CD4-positive, alpha-beta T cell treated with Interleukin-12 subunit alpha and Interleukin-12 subunit beta, for 1 hour (primary cell): ENCODE measurements around the gene ZNF394.
A peak's percentile ranks its signal among the peaks of the same experiment; 100 is the strongest.
"Not testable (repeated sequence)": the region's sequence is repeated elsewhere in the genome, so short reads cannot be mapped to it uniquely, and the experiment has no call there.

Source experiments
- DNase-seq: peaks from one replicate; pipeline ENCODE4 v3.0.0-alpha.2; 2020

The ZNF394 gene

GRCh38 chr7:99499721-99500636, at the start of gene ZNF394:
ZNF394 (minus strand) TSS chr7:99500281; CDS start chr7:99500093, 188 bp downstream.
- peak; percentile 90 for DNase-seq

DNA sequence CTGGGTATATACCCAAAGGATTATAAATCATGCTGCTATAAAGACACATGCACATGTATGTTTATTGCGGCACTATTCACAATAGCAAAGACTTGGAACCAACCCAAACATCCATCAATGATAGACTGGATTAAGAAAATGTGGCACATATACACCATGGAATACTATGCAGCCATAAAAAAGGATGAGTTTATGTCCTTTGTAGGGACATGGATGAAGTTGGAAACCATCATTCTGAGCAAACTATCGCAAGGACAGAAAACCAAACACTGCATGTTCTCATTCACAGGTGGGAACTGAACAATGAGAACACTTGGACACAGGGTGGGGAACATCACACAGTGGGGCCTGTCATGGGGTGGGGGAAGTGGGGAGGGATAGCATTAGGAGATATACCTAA, 49.5 kb upstream of the ZNF394 start:
- not testable (repeated sequence) for DNase-seq

DNA sequence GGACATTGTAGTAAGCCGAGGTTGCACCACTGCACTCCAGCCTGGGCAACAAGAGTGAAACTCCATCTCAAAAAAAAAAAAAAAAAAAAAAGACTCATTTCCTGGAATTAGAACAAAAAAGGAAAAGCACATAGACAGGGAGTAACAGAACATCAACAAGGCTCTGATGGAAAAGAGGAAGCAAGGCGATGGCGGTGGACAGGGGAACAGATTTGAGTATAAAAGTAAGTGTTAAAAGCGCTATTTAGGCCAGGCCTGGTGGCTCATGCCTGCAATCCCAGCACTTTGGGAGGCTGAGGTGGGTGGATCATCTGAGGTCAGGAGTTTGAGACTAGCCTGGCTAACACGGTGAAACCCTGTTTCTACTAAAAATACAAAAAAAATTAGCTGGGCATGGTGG, 45.2 kb upstream of the ZNF394 start:
- DNase-seq, result not testable (repeated sequence)

DNA sequence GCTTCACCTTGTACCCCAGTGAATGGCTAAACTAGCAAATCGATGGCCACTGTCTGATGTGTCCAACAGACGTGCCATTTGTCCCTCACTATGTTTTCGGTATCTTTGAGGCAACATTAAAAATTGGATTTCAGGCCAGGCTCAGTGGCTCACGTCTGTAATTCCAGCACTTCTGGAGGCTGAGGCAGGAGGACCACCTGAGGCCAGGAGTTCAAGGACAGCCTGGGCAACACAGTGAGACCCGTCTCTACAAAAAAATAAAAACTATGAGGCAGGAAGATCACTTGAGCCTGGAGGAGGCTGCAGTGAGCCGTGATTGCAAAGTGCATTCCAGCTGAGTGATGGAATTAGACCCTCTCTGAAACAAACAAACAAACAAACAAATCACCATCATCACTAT, 43.8 kb upstream of the ZNF394 start:
- no peak for DNase-seq

DNA sequence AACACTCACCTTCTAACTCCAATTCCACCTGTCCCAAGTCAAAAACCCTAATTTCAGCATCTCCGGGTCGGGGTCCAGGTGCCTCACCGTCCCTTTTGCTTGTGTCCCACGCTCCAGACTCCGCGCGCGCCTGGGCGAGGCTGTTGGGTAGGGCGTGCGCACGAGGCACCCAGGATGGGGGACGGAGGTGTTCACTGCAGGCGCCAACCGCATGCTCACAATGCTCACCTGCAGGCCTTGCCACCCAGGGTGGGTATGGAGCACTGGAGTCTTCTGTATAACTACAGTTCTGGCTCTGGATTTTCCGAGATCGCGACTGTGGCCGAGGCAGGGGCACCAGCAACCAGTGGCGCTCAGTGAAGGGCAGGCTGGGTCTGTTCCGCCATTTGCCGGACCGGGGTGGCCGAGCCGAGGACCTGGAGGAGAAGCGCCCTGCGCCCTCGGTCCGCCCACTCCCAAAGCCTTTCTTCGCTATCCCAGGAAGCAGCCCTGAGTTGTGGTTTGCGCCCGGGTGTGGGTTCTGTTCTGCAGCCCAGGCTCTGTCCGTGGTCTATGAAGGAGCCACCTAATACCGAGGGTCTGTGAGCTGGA, 43.1 kb upstream of the ZNF394 start:
- no peak for DNase-seq

DNA sequence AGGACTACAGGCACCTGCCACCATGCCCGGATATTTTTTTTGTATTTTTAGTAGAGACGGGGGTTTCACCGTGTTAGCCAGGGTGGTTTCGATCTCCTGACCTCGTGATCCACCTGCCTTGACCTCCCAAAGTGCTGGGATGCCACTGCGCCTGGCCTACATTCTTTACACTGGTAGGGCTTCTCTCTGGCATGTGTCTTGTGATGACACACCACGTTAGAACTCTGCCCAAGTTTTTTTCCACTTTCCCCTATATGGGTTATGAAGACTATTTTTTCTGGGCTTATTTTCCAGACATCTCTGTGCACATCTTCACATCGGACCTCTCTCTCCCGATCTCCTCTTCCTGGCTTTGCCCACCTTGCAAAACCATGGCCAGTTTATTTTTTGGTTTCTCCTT, 41.1 kb upstream of the ZNF394 start:
- DNase-seq, result no peak

DNA sequence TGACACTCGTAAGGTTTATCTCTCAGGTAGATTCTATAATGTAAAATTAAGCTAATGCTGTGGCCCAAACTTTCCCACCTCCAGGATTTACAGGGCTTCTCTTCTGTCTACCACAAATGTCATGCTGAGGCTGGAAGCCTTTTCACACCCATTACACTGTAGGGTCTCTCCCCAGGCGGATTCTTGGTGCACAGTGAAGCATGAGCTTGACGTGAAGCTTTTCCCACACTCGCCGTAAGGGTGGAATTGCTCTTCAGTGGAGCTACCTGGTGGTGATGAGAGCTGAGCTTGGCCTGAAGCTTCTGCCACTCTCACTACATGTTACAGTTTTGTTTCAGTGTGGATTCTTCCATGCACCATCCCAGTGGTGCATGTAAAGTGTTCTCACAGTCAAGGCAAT, 40.5 kb upstream of the ZNF394 start:
- no peak for DNase-seq

- no peak for DNase-seq
Measured at GRCh38 chr7:99539213-99539811, 39.2 kb upstream of the ZNF394 start.

GRCh38 chr7:99535667-99536066, 35.6 kb upstream of the ZNF394 start:
- no peak for DNase-seq

DNA sequence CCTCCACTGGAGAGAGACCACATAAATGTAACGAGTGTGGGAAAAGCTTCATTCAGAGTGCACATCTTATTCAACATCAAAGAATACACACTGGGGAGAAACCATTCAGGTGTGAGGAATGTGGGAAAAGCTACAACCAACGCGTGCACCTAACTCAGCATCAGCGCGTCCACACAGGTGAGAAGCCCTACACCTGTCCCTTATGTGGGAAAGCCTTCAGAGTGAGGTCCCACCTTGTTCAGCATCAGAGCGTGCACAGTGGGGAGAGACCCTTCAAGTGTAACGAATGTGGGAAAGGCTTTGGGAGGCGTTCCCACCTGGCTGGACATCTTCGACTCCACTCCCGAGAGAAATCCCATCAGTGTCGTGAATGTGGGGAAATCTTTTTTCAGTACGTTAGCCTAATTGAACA, 31.3 kb upstream of the ZNF394 start:
- DNase-seq, result no peak

DNA sequence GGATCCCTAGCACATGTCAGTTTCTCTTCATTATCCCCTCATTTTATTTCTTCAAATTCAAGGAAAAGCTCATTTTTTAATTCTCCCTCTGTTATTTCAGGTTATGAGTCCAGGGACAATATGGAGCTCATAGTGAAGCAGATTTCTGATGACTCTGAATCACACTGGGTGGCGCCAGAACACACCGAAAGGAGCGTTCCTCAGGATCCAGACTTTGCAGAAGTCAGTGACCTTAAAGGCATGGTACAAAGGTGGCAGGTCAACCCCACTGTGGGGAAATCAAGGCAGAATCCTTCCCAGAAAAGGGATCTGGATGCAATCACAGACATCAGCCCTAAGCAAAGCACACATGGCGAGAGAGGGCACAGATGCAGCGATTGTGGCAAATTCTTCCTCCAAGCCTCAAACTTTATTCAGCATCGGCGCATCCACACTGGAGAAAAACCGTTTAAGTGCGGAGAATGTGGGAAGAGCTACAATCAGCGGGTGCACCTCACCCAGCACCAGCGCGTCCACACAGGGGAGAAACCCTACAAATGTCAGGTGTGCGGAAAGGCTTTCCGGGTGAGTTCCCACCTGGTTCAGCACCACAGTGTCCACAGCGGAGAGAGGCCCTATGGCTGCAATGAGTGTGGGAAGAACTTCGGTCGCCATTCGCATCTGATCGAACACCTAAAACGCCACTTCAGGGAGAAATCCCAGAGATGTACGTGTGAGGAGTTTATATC, 25.8 kb upstream of the ZNF394 start:
- peak; percentile 11 for DNase-seq

GRCh38 chr7:99521399-99521798, 21.3 kb upstream of the ZNF394 start:
- DNase-seq, result no peak

GRCh38 chr7:99514050-99514449, 14.0 kb upstream of the ZNF394 start:
- DNase-seq, result no peak

GRCh38 chr7:99505324-99505662, 5.2 kb upstream of the ZNF394 start:
- no peak for DNase-seq

GRCh38 chr7:99504603-99505323, 4.7 kb upstream of the ZNF394 start, which contains the start of gene ZKSCAN5:
ZKSCAN5 (plus strand) TSS chr7:99504662; CDS start chr7:99506045, 1,383 bp downstream.
- DNase-seq, result peak; percentile 97

- DNase-seq, result no peak
Measured at GRCh38 chr7:99504281-99504602, 4.2 kb upstream of the ZNF394 start.

DNA sequence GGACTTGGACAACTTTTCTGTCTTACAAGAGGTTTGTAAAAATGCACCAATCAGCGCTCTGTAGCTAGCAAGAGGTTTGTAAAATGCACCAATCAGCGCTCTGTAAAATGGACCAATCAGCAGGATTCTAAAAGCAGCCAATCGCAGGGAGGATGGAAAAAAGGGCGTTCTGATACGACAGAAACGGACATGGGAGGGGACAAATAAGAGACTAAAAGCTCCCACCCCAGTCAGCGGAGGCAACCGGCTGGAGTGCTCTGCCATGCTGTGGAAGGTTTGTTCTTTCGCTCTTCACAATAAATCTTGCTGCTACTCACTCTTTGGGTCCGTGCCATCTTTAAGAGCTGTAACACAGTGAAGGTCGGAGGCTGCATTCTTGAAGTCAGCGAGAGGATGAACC, 1.2 kb upstream of the ZNF394 start:
- DNase-seq, result not testable (repeated sequence)

GRCh38 chr7:99500637-99501009, 542 bp upstream of the ZNF394 start:
- DNase-seq, result no peak

DNA sequence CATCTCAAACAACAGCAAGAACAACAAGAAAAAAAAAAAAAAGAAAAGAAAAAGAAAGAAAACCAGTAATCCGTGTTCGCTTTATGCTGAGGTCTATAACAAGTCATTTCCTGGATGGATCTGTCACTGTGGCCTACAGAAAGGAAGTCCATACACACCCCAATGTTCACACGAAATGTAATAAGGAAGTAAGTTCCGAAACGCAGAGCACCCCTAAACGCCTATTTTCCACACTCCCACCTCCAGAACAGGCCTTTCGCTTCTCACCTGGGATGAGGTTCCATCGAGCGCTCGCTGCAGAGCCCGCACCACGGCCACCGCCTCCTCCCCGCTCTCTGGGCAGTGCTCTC, 735 bp downstream of the ZNF394 start:
- DNase-seq, result peak; percentile 52

GRCh38 chr7:99498546-99498944, 1.5 kb downstream of the ZNF394 start:
- DNase-seq, result no peak

DNA sequence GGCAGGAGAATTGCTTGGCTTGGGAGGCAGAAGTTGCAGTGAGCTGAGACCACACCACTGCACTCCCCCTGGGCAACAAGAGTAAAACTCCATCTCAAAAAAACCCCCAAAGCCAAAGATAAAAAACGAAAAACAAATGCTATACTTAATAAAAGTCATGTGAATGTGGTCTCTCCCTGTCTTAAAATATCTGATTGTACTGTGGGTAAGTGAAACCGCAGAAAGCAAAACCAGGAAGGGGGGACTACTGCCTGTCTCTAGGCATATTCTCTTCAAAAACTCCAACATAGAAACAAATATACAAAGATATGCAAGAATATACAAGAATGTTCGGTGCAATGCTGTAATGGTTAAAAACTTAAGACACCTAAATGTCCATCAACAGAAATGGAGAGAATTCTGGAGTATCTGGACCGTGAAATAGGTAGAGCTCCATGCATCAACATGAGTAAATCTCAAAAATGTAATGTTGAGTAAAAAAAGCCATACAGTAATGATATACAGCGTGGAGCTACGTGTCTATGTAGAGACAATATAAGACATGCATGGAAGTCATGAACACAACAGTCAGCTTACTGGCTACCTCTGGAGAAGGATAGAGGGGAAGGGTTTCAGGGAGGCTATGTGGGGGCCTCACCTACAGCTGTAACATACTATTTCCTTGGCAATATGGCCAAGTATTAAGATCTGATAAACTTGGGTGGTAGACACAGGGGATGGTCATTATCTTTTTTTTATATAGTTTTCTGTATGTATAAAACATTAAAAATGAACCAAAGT, 2.1 kb downstream of the ZNF394 start:
- peak; percentile 30 for DNase-seq

GRCh38 chr7:99493823-99494222, 6.3 kb downstream of the ZNF394 start:
- DNase-seq, result no peak
